ENCODE results near the gene GRPEL2.
"Not testable (repeated sequence)": the region's sequence is repeated elsewhere in the genome, so short reads cannot be mapped to it uniquely, and the experiment has no call there.

The GRPEL2 gene

DNA sequence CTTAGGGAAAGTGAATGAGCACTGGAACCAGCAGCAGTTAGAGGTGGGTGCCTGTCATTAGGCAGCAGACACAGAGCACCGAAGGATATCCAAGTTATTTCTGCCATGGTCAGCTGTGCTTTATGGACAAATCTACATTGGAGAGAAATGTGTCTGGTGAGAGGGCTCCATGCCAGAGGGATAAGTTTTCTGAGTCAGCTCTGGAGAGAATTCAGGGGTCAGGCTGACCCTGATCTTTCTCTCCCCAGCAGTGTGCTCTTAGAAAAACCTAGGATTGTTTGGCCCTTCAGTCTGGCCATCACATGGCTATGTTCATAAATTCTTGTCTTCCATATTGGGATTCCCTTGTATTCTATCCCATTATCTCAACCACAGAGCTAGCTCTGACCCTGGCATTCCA lies 42.7 kb downstream of the GRPEL2 start:
- H3K9me3 ChIP-seq (ENCODE audit: control insufficient read depth, insufficient read depth, low read depth, low read length) = no peaks in the 10 kb centered on the region
- H3K4me3 ChIP-seq (ENCODE audit: low read depth, low read length) = no peak overlapping the region
- ChIA-PET CTCF (interaction anchor here (1.0 to 11.8 kb wide), 4 partner anchors 15 to 177 kb away, joined by 4 to 205 read pairs (median 38); no protein-coding TSS in a partner anchor), POLR2A (interaction anchor here (0.7 kb wide), 2 partner anchors 16 to 23 kb away, joined by 4 to 9 read pairs; no protein-coding TSS in a partner anchor)
- TF ChIP-seq PRDM1 (tag by site-specific recombination; IDR thresholded peaks at IDR 0.05) = no peak
- TF ChIP-seq ZNF658 (tag by site-specific recombination; IDR thresholded peaks at IDR 0.05) = no peak
- no peak for TF ChIP-seq ZNF350 (tag by site-specific recombination; IDR thresholded peaks at IDR 0.05)
- no peak for TF ChIP-seq SP2 (tag by site-specific recombination; IDR thresholded peaks at IDR 0.05)
- no peak for TF ChIP-seq ZNF701 (tag by site-specific recombination; IDR thresholded peaks at IDR 0.05)
- no peak for TF ChIP-seq GLI2 (tag by site-specific recombination; IDR thresholded peaks at IDR 0.05; ENCODE audit: borderline replicate concordance, low read depth)
- TF ChIP-seq ZNF221 (tag by site-specific recombination; IDR thresholded peaks at IDR 0.05; ENCODE audit: borderline replicate concordance) = no peak
- no peak for TF ChIP-seq ZIC2 (tag by site-specific recombination; IDR thresholded peaks at IDR 0.05)
- TF ChIP-seq ZXDB (tag by site-specific recombination; IDR thresholded peaks at IDR 0.05) = no peak
- no peak for TF ChIP-seq ZNF555 (tag by site-specific recombination; conservative IDR thresholded peaks at IDR 0.05)
- no peaks in the 10 kb centered on the region for H3K4me1 ChIP-seq (ENCODE audit: control insufficient read depth, insufficient read depth, low read length)
- no peak overlapping the region for H3K27ac ChIP-seq (ENCODE audit: extremely low read depth, low read depth, low read length)
- H3K36me3 ChIP-seq (ENCODE audit: control insufficient read depth in 2 of 2, insufficient read depth in 1 of 2, low read length in 2 of 2) = no peaks in the 10 kb centered on the region

DNA sequence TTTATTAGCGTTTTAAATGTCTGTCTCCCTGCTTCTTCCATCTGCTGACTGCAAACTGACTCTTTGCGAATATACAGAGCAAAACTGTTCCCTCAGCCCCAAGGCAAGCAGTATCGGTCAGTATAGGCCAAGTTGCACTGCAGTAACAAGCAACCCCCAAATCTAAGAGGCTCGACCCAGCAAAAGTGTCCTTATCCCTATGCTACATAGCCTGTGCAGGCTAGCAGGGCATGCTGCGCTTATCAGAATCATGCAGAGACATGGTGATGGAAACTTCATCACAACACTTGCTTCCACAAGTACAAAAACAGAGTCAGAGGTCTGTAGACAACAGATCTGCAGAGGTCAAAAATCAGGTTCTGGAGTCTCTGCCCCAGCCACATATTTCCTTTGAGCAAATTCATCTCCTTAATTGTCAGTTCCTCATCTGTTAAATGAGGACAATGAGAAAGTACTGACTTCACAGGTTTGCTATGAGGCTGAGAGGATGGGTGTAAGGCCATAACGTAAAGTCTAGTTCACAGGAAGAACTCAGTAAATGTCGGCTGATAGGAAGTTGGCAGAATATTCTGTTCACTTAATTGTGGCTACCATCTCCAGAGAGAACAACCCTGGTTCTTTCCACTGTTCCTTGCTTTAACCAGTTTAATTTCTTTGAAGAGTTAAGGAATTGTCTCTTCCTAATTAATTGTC lies 43.3 kb downstream of the GRPEL2 start:
- no peaks in the 10 kb centered on the region for H3K36me3 ChIP-seq (ENCODE audit: control insufficient read depth in 2 of 2, insufficient read depth in 1 of 2, low read length in 2 of 2)
- H3K9me3 ChIP-seq (ENCODE audit: control insufficient read depth, insufficient read depth, low read depth, low read length) = no peaks in the 10 kb centered on the region
- H3K27ac ChIP-seq (ENCODE audit: extremely low read depth, low read depth, low read length) = no peak overlapping the region
- CTCF ChIA-PET = interaction anchor here (1.0 to 11.8 kb wide), 4 partner anchors 15 to 176 kb away, joined by 4 to 205 read pairs (median 38); no protein-coding TSS in a partner anchor
- no peaks in the 10 kb centered on the region for H3K4me1 ChIP-seq (ENCODE audit: control insufficient read depth, insufficient read depth, low read length)
- POLR2A ChIA-PET = no interaction called here
- TF ChIP-seq ZNF768 (tag by site-specific recombination; IDR thresholded peaks at IDR 0.05) (no peak), SETDB1 (IDR thresholded peaks at IDR 0.05; ENCODE audit: insufficient read length, low read length) (peak; percentile 12)
- H3K4me3 ChIP-seq (ENCODE audit: low read depth, low read length) = no peak overlapping the region

DNA sequence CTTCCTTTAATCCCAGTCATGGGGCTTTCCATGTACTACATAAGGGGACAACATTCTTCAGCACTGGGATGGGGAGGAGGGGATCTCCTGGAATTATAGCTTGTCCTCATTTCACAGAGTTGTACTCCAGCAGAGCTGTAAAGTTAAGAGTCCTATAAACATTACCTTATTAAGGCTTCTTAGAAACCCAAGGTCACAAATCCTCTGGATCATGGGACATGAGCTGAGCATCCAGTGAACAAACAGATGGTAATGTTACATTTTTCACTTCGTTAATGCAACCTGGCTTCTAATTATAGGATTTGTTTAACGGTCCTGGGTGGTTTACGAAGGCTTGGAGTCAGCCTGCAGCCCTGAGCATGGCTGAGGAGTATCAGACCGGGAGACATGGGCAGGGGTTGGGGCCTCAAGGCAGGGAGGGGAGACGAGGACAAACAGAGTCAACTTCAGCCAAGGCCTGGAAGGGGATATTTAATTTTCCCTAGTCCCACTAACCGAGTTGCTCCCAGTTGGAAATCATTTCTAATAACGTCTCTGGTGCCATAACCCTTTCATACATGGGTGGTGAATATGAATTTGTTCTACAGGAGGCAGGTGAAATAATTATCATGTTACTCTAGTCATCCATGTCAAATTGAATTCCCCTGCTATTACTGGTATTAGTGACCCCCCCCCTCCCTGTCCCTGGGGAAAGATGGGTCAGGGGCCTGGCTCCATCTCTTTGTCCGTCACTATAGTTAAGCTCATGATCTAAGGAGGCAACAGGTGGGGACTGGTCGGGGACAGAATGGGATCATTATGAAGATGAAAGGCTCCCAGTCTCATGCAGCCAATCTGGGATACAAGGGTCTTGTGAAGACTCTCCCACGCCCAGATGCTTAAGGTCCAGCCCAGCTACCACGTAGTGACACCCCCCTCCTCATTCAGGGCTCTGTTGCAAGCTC lies 44.5 kb downstream of the GRPEL2 start:
- Histone ChIP-seq H3K9me3 (ENCODE audit: control insufficient read depth, insufficient read depth, low read depth, low read length) (no peaks in the 10 kb centered on the region), H3K36me3 (ENCODE audit: control insufficient read depth in 2 of 2, insufficient read depth in 1 of 2, low read length in 2 of 2) (no peaks in the 10 kb centered on the region), H3K4me1 (ENCODE audit: control insufficient read depth, insufficient read depth, low read length) (no peaks in the 10 kb centered on the region), H3K4me3 (ENCODE audit: low read depth, low read length) (no peak overlapping the region), H3K27ac (ENCODE audit: extremely low read depth, low read depth, low read length) (no peak overlapping the region)
- POLR2A ChIA-PET = no interaction called here
- CTCF ChIA-PET = interaction anchor here (0.6 to 11.8 kb wide), 10 partner anchors 8 to 1001 kb away, joined by 3 to 205 read pairs (median 3); no protein-coding TSS in a partner anchor
- TF ChIP-seq SCRT2 (tag by site-specific recombination; IDR thresholded peaks at IDR 0.05) (peak; percentile 75), ZNF473 (tag by site-specific recombination; IDR thresholded peaks at IDR 0.05) (no peak), SCRT1 (tag by site-specific recombination; IDR thresholded peaks at IDR 0.05; ENCODE audit: borderline replicate concordance) (0 out of 2 replicates have a peak, but pooled peaks have one; percentile 35), GLI2 (tag by site-specific recombination; IDR thresholded peaks at IDR 0.05; ENCODE audit: borderline replicate concordance, low read depth) (no peak), MZF1 (tag by site-specific recombination; IDR thresholded peaks at IDR 0.05; ENCODE audit: borderline replicate concordance) (peak; percentile 44; the same call in 1 of the 2 replicates), GLIS1 (tag by site-specific recombination; IDR thresholded peaks at IDR 0.05) (peak; percentile 13; the same call in 1 of the 2 replicates), SP7 (tag by site-specific recombination; IDR thresholded peaks at IDR 0.05) (peak; percentile 47)

DNA sequence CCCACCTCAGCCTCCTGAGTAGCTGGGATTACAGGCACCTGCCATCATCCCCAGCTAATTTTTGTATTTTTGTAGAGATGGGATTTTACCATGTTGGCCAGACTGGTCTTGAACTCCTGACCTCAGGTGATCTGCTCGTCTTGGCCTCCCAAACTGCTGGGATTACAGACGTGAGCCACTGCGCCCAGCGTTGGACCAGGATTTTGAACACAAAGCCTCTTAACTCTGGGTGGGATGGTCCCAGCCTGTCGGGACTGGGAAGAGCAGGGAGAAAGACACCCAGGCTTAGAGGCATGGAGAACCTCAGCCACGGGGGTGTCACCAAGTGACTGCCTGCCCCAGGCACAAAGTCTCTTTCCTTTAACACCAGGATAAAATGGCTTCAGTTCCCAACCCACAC lies 45.8 kb downstream of the GRPEL2 start:
- H3K27ac ChIP-seq (ENCODE audit: extremely low read depth, low read depth, low read length); H3K4me1 ChIP-seq (ENCODE audit: control insufficient read depth, insufficient read depth, low read length); POLR2A ChIA-PET; H3K36me3 ChIP-seq (ENCODE audit: control insufficient read depth in 2 of 2, insufficient read depth in 1 of 2, low read length in 2 of 2); H3K9me3 ChIP-seq (ENCODE audit: control insufficient read depth, insufficient read depth, low read depth, low read length); H3K4me3 ChIP-seq (ENCODE audit: low read depth, low read length): not testable (repeated sequence)
- CTCF ChIA-PET = interaction anchor here (0.9 to 1.5 kb wide), 5 partner anchors 9 to 172 kb away, joined by 3 to 13 read pairs (median 3); no protein-coding TSS in a partner anchor
